ENCODE results near the gene USP5.

GRCh38 chr12:6905414-6906040 lies 53.6 kb downstream of the USP5 start:
- TF ChIP-seq EZH2phosphoT487 (IDR thresholded peaks at IDR 0.05; ENCODE audit: insufficient read depth, low read depth) (no peak), EZH2 (IDR thresholded peaks at IDR 0.05; ENCODE audit: insufficient read depth, poor library complexity, severe bottlenecking) (no peak)

Measured in GM23248 (cell line).